IMR-90 (cell line): ENCODE results near the gene NEDD4L. TPM values are rescaled to one million over a fixed set of nuclear protein-coding genes. Genes with fewer than 3 reads are reported as not detected.
A peak's percentile ranks its signal among the peaks of the same experiment; 100 is the strongest.

Source experiments
- ATAC-seq: fragments of 200-7000 bp; cut with Tn5 transposase; 2 replicates; pipeline ENCODE4 v1.9.1; 2020; ENCODE audit warnings: low read depth, mild to moderate bottlenecking, moderate library complexity
- BruUV-seq: library from RNA; stranded (reverse); fragments of 400-500 nt; replicated peaks from 2 replicates; lab custom pipeline; 2021; lab: Mats Ljungman, UMichigan
- CTCF ChIA-PET: fragments of 300-600 bp; formaldehyde crosslinking; extraction: SDS; loops from one replicate; lab custom pipeline; 2021; ENCODE audit warnings: antibody characterized with exemption; lab: Yijun Ruan, JAX
- POLR2A ChIA-PET: fragments of 300-600 bp; sonication (Branson Sonifier 250); formaldehyde crosslinking; loops from one replicate; lab custom pipeline; 2022; ENCODE audit warnings: antibody characterized with exemption; ENCODE audit not compliant: unreplicated experiment; lab: Charles Lee
- DNase-seq: peaks from one replicate; pipeline ENCODE4 v3.0.0; 2013
- H2AFZ ChIP-seq: replicated peaks from 2 replicates; pipeline ENCODE3; 2013; ENCODE audit warnings: low read length, mild to moderate bottlenecking; ENCODE audit not compliant: poor library complexity
- H2AK5ac ChIP-seq: 2 replicates; pipeline ENCODE4 v1.6.1; 2013; ENCODE audit warnings: low read depth, low read length, inconsistent platforms
- H2AK9ac ChIP-seq: replicated peaks from 2 replicates; pipeline ENCODE3; 2013; ENCODE audit warnings: mild to moderate bottlenecking, low read depth, low read length, moderate library complexity; ENCODE audit not compliant: poor library complexity
- H2BK120ac ChIP-seq: 2 replicates; pipeline ENCODE4 v1.6.1; 2013; ENCODE audit warnings: low read depth, low read length, inconsistent platforms
- H2BK15ac ChIP-seq: 3 replicates; pipeline ENCODE4 v1.6.1; 2013; ENCODE audit warnings: low read depth, low read length, inconsistent platforms
- H2BK20ac ChIP-seq: 2 replicates; pipeline ENCODE4 v1.6.1; 2013; ENCODE audit warnings: low read depth, mild to moderate bottlenecking, inconsistent platforms, low read length, moderate library complexity
- H2BK5ac ChIP-seq: 2 replicates; pipeline ENCODE4 v1.6.1; 2013; ENCODE audit warnings: mild to moderate bottlenecking, low read depth, low read length, inconsistent platforms; ENCODE audit not compliant: poor library complexity, severe bottlenecking
- H3K14ac ChIP-seq: replicated peaks from 2 replicates; pipeline ENCODE4 v1.6.1; 2013; ENCODE audit warnings: low read depth, low read length, inconsistent platforms
- H3K18ac ChIP-seq: 2 replicates; pipeline ENCODE4 v1.6.1; 2013; ENCODE audit warnings: low read depth, low read length, control low read depth
- H3K23ac ChIP-seq: 2 replicates; pipeline ENCODE4 v1.6.1; 2013; ENCODE audit warnings: low read depth, low read length, inconsistent platforms
- H3K27ac ChIP-seq: 2 replicates; pipeline ENCODE4 v1.5.1; 2013; ENCODE audit warnings: mild to moderate bottlenecking, control low read depth, low read length; ENCODE audit not compliant: insufficient read depth
- H3K27me3 ChIP-seq: 2 replicates; pipeline ENCODE4 v1.6.1; 2013; ENCODE audit warnings: low read length; ENCODE audit not compliant: control insufficient read depth, insufficient read depth
- H3K36me3 ChIP-seq: 2 replicates; pipeline ENCODE4 v1.6.1; 2013; ENCODE audit warnings: low read length, mixed read lengths; ENCODE audit not compliant: control insufficient read depth, insufficient read depth
- H3K4ac ChIP-seq: 2 replicates; pipeline ENCODE4 v1.6.1; 2013; ENCODE audit warnings: low read depth, low read length, inconsistent platforms
- H3K4me1 ChIP-seq: 2 replicates; pipeline ENCODE4 v1.6.1; 2013; ENCODE audit warnings: low read length, mixed read lengths; ENCODE audit not compliant: control insufficient read depth, insufficient read depth
- H3K4me2 ChIP-seq: 2 replicates; pipeline ENCODE4 v1.6.1; 2013; ENCODE audit warnings: low read depth, mild to moderate bottlenecking, control low read depth, low read length, moderate library complexity
- H3K4me3 ChIP-seq: 2 replicates; pipeline ENCODE4 v1.5.1; 2013; ENCODE audit warnings: low read depth, mild to moderate bottlenecking, control low read depth, low read length, moderate library complexity; ENCODE audit not compliant: insufficient read depth
- H3K56ac ChIP-seq: 2 replicates; pipeline ENCODE4 v1.6.1; 2013; ENCODE audit warnings: low read length, inconsistent platforms; ENCODE audit not compliant: insufficient read depth; ENCODE audit errors: extremely low read depth
- H3K79me1 ChIP-seq, 2 experiments: 2 replicates each; pipeline ENCODE4 v1.6.1; 2013; ENCODE audit warnings: low read length in 2 of 2, inconsistent platforms in 1 of 2, low read depth in 1 of 2
- H3K9ac ChIP-seq: 2 replicates; pipeline ENCODE4 v1.6.1; 2013; ENCODE audit warnings: low read depth, low read length, control low read depth
- H3K9me1 ChIP-seq: 2 replicates; pipeline ENCODE4 v1.6.1; 2013; ENCODE audit warnings: low read length, inconsistent platforms; ENCODE audit not compliant: insufficient read depth
- H3K9me3 ChIP-seq: 2 replicates; pipeline ENCODE4 v1.6.1; 2013; ENCODE audit warnings: low read length; ENCODE audit not compliant: control insufficient read depth, insufficient read depth
- H4K20me1 ChIP-seq: 2 replicates; pipeline ENCODE4 v1.6.1; 2013; ENCODE audit warnings: low read length, inconsistent platforms; ENCODE audit not compliant: insufficient read depth
- H4K5ac ChIP-seq: 2 replicates; pipeline ENCODE4 v1.6.1; 2013; ENCODE audit warnings: mild to moderate bottlenecking, low read depth, low read length, control low read depth
- H4K8ac ChIP-seq, 2 experiments: 2 replicates each; pipeline ENCODE4 v1.6.1; 2013; ENCODE audit warnings: low read depth in 2 of 2, low read length in 2 of 2, control low read depth in 1 of 2, inconsistent platforms in 1 of 2
- H4K91ac ChIP-seq: 2 replicates; pipeline ENCODE4 v1.6.1; 2013; ENCODE audit warnings: low read depth, low read length, inconsistent platforms; ENCODE audit not compliant: insufficient read depth
- BHLHE40 ChIP-seq: fragments of 150-350 bp; IDR thresholded peaks from 2 replicates; pipeline ENCODE4 v1.6.1; 2016; ENCODE audit warnings: mild to moderate bottlenecking, low read depth, low read length
- CEBPB ChIP-seq: IDR thresholded peaks from 2 replicates; pipeline ENCODE4 v1.6.1; 2012; ENCODE audit warnings: low read depth, low read length, improper control_type of control experiment
- CHD1 ChIP-seq: IDR thresholded peaks from 2 replicates; pipeline ENCODE4 v1.6.1; 2012; ENCODE audit warnings: low read depth, low read length, improper control_type of control experiment
- CTCF ChIP-seq: conservative IDR thresholded peaks from 2 replicates; pipeline ENCODE4 v1.5.1; 2012; ENCODE audit warnings: mild to moderate bottlenecking, low read depth, low read length, improper control_type of control experiment
- ELK1 ChIP-seq: fragments of 150-350 bp; IDR thresholded peaks from 2 replicates; pipeline ENCODE4 v1.6.1; 2016; ENCODE audit warnings: low read depth, mild to moderate bottlenecking, low read length, moderate library complexity, borderline replicate concordance
- FOS ChIP-seq: fragments of 150-350 bp; IDR thresholded peaks from 2 replicates; pipeline ENCODE4 v1.6.1; 2016; ENCODE audit warnings: low read depth, low read length
- MAFK ChIP-seq: IDR thresholded peaks from 2 replicates; pipeline ENCODE4 v1.6.1; 2012; ENCODE audit warnings: low read depth, low read length, improper control_type of control experiment
- MAZ ChIP-seq: IDR thresholded peaks from 2 replicates; pipeline ENCODE4 v1.6.1; 2012; ENCODE audit warnings: low read depth, mild to moderate bottlenecking, low read length, improper control_type of control experiment, moderate library complexity, borderline replicate concordance
- MXI1 ChIP-seq: IDR thresholded peaks from 2 replicates; pipeline ENCODE4 v1.6.1; 2012; ENCODE audit warnings: low read depth, mild to moderate bottlenecking, low read length, moderate library complexity, borderline replicate concordance
- NFE2L2 ChIP-seq: fragments of 150-350 bp; IDR thresholded peaks from 2 replicates; pipeline ENCODE4 v1.6.1; 2016; ENCODE audit warnings: low read depth, mild to moderate bottlenecking, low read length
- POLR2A ChIP-seq: IDR thresholded peaks from 2 replicates; pipeline ENCODE4 v1.6.1; 2012; ENCODE audit warnings: mild to moderate bottlenecking, low read depth, low read length
- RAD21 ChIP-seq: IDR thresholded peaks from 2 replicates; pipeline ENCODE4 v1.6.1; 2012; ENCODE audit warnings: low read length, improper control_type of control experiment
- RCOR1 ChIP-seq: IDR thresholded peaks from 2 replicates; pipeline ENCODE4 v1.6.1; 2012; ENCODE audit warnings: mild to moderate bottlenecking, low read length, improper control_type of control experiment; ENCODE audit not compliant: insufficient replicate concordance
- RFX5 ChIP-seq: IDR thresholded peaks from 2 replicates; pipeline ENCODE4 v1.8.0; 2012; ENCODE audit warnings: low read depth, mild to moderate bottlenecking, low read length, moderate library complexity
- whole genome bisulfite sequencing, 2 experiments: methylation state at CpG; one replicate each; pipeline versions ENCODE4 v1.1.5 to v1.1.7; 2013; ENCODE audit warnings: missing lambda C conversion rate in 2 of 2; ENCODE audit not compliant: insufficient read length in 1 of 2; ENCODE audit errors: extremely low coverage in 2 of 2; 5-methylcytosine and 5-hydroxymethylcytosine counted together
- dilution Hi-C: fragments of 300-500 bp; cut with HindIII; formaldehyde crosslinking; loops from one replicate; pipeline ENCODE4 v1.14.3; 2018; ENCODE audit warnings: low sequenced_read_pairs; ENCODE audit not compliant: unreplicated experiment
- in situ Hi-C: fragments of 300-500 bp; cut with MboI; formaldehyde crosslinking; loops from 3 replicates; pipeline ENCODE4 v1.14.3; 2019; ENCODE audit warnings: low sequenced_read_pairs, inconsistent platforms, mixed read lengths
- intact Hi-C: fragments of 100-400 bp; cut with micrococcal nuclease; formaldehyde crosslinking; loops from 2 replicates; pipeline ENCODE4 v1.10.0; 2022
- polyA plus RNA-seq, 3 experiments: library from polyadenylated mRNA; depleted of rRNA; stranded (reverse); fragments of >200 nt; gene quantifications; 2 replicates each; pipeline ENCODE4 v1.2.3, GENCODE V29; 2012; ENCODE audit warnings: low replicate concordance in 1 of 3
- total RNA-seq: library from RNA; depleted of rRNA; stranded (reverse); fragments of >200 nt; gene quantifications from 2 replicates; pipeline ENCODE4 v1.2.3, GENCODE V29; 2012
- TF ChIP-seq, protein P1 (sequence below): fragments of 150-350 bp; IDR thresholded peaks from 2 replicates; pipeline ENCODE4 v1.6.1; 2017; ENCODE audit warnings: mild to moderate bottlenecking, antibody characterized with exemption, low read length, low read depth

NEDD4L gene
- total and polyA plus RNA-seq, 2 of the 4 experiments (the other 2 are of a cell fraction), result 10.0 to 10.9 TPM

DNA sequence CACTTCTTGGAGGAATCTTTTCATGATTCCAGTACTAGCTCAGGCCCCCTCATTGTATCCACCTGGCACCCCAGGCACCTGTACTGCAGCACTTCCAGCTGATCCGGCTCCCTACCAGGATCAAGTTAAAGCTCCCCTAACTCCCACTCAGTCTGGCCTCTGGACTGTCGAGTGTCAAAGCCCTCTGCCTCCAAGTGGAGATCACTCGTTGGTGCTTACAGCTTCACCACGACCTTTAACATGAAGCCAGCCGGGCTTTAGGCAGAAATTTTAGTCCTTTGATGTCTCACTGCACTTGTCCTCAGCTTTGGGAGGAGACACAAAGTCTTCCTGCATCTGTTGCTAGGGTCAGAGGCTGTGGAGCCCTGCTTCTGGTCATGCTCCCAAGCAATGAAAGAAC, 387.2 kb downstream of the NEDD4L start:
- no peaks in the 10 kb centered on the region for H4K20me1 ChIP-seq
- POLR2A ChIA-PET, result no interaction called here

More for the DNA sequence above, 387.2 kb downstream of the NEDD4L start:
- Histone ChIP-seq H3K4me2 (no peak overlapping the region), H3K18ac (no peak overlapping the region), H4K91ac (no peak overlapping the region), H2AK5ac (no peak overlapping the region), H3K4ac (no peak overlapping the region), H3K56ac (no peak overlapping the region), H2AK9ac (no peak overlapping the region), H2BK15ac (no peak overlapping the region), H3K9me1 (no peaks in the 10 kb centered on the region), H4K8ac (no peak overlapping the region), H3K9me3 (no peaks in the 10 kb centered on the region), H3K79me1 (no peaks in the 10 kb centered on the region), H3K14ac (no peak overlapping the region), H2AFZ (peak overlapping the region; percentile 2), H2BK5ac (no peak overlapping the region), H2BK120ac (no peak overlapping the region), H3K9ac (no peak overlapping the region), H3K36me3 (no peaks in the 10 kb centered on the region), H3K4me1 (no peaks in the 10 kb centered on the region), H4K5ac (no peak overlapping the region), H3K4me3 (no peak overlapping the region), H3K23ac (no peak overlapping the region), H2BK20ac (no peak overlapping the region), H3K27ac (no peak overlapping the region), H3K27me3 (0 out of 2 replicates have a peak, but pooled peaks cover 2% of the 10 kb centered on the region)
- WGBS, 2 experiments, result 42% methylated on average over 3 of the region's 5 CpGs; no CpG with 5 or more reads in 1 of the 2 experiments
- DNase-seq (no peak), ATAC-seq (no peak)
- no peak for TF ChIP-seq MAFK
- no peak for TF ChIP-seq RCOR1
- no peak for TF ChIP-seq NFE2L2
- TF ChIP-seq CEBPB, result no peak
- TF ChIP-seq, protein P1, sequence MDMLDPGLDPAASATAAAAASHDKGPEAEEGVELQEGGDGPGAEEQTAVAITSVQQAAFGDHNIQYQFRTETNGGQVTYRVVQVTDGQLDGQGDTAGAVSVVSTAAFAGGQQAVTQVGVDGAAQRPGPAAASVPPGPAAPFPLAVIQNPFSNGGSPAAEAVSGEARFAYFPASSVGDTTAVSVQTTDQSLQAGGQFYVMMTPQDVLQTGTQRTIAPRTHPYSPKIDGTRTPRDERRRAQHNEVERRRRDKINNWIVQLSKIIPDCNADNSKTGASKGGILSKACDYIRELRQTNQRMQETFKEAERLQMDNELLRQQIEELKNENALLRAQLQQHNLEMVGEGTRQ, result no peak
- TF ChIP-seq ELK1, result no peak
- no peak for TF ChIP-seq CTCF
- no peak for TF ChIP-seq MAZ
- TF ChIP-seq BHLHE40, result no peak
- no peak for TF ChIP-seq CHD1
- TF ChIP-seq FOS, result no peak
- TF ChIP-seq POLR2A, result no peak
- no peak for TF ChIP-seq MXI1
- no peak for TF ChIP-seq RAD21
- TF ChIP-seq RFX5, result no peak
- no TSS peak for BruUV-seq
- intact Hi-C loops, result no loop called here
- CTCF ChIA-PET, result no interaction called here
- dilution Hi-C loops, result no loop called here
- in situ Hi-C loops, result no loop called here
